Superior temporal gyrus (tissue), 1 donor: ENCODE results near the gene PTGS1.

Source experiments
- DNase-seq: peaks from one replicate; pipeline ENCODE4 v3.0.0-alpha.2; 2016; ENCODE audit errors: extremely low spot score

PTGS1 gene

DNA sequence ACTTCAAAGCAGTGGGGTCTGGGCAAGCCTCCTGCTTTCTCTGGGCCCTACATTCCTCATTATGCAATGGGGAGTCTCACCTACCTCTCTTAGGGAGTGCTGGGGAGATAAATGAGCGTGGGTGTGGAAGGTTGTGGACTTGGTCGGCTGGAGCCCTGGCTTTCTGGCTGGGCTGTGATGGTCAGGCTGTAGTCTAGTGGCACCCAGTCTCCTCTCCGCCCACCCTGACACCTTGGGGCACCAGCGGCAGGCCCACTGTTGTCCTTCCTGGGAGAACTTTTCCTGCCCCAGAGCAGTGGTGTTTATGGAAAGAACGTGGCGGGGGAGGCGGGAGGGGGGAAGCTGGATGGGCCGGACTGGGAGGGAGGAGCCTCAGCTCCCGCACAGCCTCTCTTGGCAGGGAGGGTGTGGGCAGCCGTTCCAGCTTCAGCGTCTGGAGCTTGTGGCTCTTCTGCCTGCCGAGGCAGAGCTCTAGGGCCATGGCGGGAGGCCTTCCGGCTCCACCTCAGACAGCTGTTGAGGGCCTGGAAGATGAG lies 4.1 kb downstream of the PTGS1 start:
- no peak for DNase-seq

- no peak for DNase-seq
Measured at GRCh38 chr9:122376796-122377195, 6.0 kb downstream of the PTGS1 start.

DNA sequence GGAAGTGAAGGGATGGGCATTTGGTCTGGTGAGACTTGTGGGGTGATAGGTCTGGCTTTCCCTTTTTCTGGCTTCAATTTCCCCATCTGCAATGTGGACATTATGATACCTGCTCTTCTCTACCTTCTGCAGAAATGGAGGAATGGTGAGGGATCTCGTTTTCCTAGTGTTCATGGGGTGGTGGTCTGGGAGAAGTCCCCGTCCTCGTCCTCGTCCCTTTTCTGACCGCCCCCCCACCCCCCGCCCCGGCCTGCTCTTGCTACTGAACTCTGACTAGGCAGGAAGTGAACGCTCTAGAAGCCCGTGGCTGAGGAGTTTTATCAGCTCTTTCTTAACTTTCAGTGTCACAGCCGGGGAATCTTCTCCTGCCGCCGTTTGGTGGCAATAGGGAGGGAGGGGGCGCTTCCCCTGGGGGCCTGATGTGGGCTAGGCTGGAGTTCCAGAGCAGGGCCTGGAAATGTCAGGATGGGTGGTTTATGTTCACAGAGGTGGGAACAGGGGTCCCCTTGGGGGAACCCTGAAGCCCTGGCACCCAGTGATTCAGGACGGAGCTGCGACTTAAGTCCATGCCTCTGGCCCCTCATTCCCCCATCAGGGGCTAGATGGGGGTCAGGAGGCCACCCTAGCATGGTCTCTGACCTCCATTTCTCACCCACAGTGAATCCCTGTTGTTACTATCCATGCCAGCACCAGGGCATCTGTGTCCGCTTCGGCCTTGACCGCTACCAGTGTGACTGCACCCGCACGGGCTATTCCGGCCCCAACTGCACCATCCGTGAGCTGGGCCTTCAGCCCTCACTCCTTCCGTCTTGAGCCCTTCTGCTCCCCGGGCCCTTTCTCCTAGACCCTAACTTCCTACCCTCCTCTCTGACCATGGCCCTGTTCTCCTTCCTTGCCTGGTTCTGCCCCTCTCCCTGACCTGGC lies 6.7 kb downstream of the PTGS1 start:
- no peak for DNase-seq

DNA sequence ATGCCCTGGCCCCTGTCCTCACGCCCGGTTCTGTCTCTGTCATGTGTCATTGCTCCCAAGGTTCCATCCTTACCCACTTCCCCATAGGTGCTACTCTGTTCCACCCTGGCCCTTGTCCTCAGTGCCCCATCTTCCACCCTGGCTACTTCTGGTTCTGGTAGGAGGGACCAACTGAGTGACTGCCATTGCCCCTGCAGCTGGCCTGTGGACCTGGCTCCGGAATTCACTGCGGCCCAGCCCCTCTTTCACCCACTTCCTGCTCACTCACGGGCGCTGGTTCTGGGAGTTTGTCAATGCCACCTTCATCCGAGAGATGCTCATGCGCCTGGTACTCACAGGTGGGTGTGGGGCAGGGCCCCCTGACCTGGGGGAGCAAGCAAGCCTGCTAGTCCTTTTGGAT lies 7.4 kb downstream of the PTGS1 start:
- no peak for DNase-seq

DNA sequence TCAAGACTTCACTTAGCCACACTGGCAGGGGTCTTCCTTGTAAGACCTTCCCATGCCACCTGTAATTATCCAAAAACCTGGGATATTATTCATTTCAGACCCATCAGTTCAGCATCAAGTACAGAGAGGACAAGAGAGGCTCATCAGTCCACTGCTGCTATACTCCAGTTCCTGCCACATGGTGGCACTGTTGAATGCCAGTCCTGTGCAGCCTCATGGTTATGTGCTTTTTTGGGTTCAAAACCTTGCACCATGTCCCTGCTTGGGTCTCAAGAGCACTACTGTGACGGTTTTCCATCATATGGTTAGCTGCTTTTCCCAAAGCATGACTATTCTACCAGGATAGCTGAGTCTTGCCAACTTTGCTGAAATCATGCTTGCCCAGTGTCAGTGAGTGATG lies 8.5 kb downstream of the PTGS1 start:
- no peak for DNase-seq

GRCh38 chr9:122380293-122380692 lies 9.5 kb downstream of the PTGS1 start:
- no peak for DNase-seq

- no peak for DNase-seq
Measured at GRCh38 chr9:122381206-122381950, 10.6 kb downstream of the PTGS1 start.

- DNase-seq = no peak
Measured at GRCh38 chr9:122382901-122383850, 12.4 kb downstream of the PTGS1 start.

GRCh38 chr9:122383992-122384461 lies 13.2 kb downstream of the PTGS1 start:
- DNase-seq = no peak

GRCh38 chr9:122386311-122386872 lies 15.6 kb downstream of the PTGS1 start:
- no peak for DNase-seq

DNA sequence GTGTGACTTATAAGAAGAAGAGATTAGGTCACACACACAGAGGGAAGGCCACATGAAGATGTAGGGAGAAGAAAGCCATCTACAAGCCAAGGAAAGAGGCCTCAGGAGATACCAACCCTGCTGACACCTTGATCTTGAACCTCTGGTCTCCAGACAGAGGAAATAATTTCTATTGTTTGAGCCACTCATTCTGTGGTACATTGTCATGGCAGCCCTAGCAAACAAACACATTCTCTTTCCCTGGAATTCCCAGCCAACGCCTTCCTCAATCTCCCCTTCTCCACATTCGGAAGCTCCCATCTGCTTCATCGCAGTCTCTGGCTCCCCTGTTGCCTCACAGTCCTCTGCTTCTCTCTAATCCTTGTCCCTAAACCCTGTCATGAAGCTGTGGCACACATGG lies 16.7 kb downstream of the PTGS1 start:
- DNase-seq = no peak

- no peak for DNase-seq
Measured at GRCh38 chr9:122389195-122389594, 18.4 kb downstream of the PTGS1 start.

DNA sequence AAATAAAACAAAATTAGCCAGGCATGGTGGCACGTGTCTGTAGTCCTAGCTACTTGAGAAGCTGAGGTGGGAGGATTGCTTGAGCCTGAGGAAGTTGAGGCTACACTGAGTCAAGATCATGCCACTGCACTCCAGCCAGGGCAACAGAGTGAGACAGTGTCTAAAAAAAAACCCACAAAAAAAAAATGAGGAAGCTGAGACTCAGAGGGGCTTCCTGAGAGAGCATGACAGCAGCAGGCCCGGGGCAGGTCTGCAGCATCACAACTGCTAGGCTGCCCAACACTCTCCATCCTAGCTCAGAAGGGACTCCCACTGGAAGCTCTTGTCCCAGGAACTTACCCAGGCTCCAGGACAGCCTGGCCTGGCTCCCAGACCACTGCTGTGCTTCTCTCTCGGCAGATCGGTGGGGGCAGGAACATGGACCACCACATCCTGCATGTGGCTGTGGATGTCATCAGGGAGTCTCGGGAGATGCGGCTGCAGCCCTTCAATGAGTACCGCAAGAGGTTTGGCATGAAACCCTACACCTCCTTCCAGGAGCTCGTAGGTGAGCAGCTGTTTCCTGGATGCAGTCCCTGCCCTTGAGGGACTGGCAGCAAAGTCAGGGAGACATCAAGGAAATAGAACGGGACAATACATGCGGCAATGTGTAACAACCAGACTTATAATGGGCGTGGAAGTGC lies 19.1 kb downstream of the PTGS1 start:
- DNase-seq = no peak

DNA sequence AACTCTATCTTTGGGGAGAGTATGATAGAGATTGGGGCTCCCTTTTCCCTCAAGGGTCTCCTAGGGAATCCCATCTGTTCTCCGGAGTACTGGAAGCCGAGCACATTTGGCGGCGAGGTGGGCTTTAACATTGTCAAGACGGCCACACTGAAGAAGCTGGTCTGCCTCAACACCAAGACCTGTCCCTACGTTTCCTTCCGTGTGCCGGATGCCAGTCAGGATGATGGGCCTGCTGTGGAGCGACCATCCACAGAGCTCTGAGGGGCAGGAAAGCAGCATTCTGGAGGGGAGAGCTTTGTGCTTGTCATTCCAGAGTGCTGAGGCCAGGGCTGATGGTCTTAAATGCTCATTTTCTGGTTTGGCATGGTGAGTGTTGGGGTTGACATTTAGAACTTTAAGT lies 21.5 kb downstream of the PTGS1 start:
- DNase-seq = no peak

GRCh38 chr9:122392714-122393113 lies 21.9 kb downstream of the PTGS1 start:
- no peak for DNase-seq

- no peak for DNase-seq
Measured at GRCh38 chr9:122393284-122393983, 22.6 kb downstream of the PTGS1 start.

GRCh38 chr9:122394265-122395125 lies 23.7 kb downstream of the PTGS1 start:
- no peak for DNase-seq

DNA sequence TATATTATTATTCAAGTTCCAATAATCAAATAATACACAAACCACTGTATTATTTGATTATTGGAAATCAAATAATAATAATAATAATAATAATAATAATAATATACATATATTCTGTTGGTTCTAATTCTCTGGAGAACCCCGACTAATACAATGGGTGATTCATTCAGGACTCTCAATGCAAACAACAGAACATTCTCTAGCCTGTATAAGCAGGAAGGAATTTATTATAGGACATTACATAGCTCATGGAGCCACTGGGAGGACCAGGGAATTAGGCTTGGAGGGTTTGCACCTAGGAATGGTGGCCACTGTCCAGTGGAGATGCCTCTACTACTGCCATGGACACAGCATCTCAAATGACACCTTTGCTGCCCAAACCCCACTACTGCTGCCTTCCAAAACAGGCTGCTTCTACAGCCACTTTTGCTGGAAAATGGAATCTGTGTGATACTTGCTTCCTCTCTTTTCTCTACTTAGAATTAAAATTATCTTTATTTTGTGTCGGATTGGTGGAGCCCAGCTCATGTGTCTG lies 25.9 kb downstream of the PTGS1 start:
- no peak for DNase-seq

- DNase-seq = no peak
Measured at GRCh38 chr9:122397749-122398148, 26.9 kb downstream of the PTGS1 start.
